Stimulated activated CD8-positive, alpha-beta memory T cell treated with anti-CD3 and anti-CD28 coated beads, Interleukin-12 subunit alpha, Interleukin-12 subunit beta, amount 100 ng/mL, for 1 hour (primary cell): ENCODE data around the gene RALB.
"Not testable (repeated sequence)": the region's sequence is repeated elsewhere in the genome, so short reads cannot be mapped to it uniquely, and the experiment has no call there.

ENCODE experiments used
- DNase-seq: peaks from one replicate; pipeline ENCODE4 v3.0.0-alpha.2; 2020; ENCODE audit warnings: low read depth

Gene RALB

DNA sequence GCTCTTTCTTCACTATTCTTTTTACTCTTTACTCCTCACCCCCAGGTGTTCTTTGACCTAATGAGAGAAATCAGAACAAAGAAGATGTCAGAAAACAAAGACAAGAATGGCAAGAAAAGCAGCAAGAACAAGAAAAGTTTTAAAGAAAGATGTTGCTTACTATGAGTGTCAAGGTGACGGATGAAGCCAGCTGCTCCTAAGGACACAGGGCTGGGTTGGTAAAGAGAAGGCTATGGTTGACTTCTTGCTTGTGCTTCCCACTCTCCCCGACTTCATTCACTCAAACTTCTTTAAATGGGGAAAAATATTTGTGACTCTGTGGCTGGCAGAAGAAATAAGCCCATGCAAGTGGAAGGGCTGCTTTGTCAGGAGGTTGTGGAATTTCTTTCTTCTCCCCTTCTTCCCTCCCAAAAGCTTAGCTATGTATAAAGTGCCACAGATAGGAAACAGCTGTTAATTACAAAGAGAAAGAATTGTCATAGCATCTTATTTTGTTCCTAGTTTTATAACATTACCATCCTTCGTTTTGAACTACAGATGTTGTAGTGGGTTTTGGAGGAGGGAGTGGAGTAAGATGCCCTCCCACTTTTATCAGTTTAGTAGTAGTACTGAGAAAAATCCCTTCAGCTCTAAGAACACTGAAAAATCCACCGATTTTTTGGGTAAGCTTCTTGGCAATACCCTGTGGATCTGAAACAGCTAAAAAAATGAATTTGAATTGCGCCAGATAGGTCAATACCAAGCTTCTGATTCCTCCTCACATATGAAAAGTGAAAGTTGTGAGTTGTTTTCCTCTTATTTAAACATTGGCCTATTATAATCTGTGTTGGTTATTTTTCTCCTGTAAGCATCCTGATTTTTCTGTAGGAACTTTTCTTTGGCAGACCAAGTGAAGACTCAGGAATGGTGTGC, 40.7 kb downstream of the RALB start:
- no peak for DNase-seq

GRCh38 chr2:120294008-120294340, 41.3 kb downstream of the RALB start:
- DNase-seq = no peak

GRCh38 chr2:120298173-120298835, 45.7 kb downstream of the RALB start:
- DNase-seq = no peak

DNA sequence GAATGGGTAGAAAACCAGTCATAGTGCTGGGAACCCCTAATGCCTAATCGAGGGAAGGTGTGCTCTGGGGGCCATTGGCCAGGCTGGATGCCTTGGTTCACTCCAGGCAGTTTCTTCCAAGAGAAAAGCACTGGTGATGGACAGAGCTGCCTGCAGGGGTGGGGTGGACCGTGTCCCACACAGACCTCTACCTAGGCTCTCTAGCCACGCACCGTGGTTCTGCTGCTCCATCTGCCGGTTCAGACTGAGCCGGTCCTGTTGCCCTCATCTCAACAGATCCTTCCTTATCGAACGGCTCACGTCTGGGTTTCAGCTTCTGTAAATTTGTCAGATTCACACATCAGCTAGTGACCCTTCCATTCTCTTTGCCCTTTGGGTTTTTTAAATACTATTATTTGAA, 46.4 kb downstream of the RALB start:
- no peak for DNase-seq

- no peak for DNase-seq
These were observed 46.9 kb downstream of the RALB start for GRCh38 chr2:120299561-120299960.

- DNase-seq = no peak
These were observed 47.7 kb downstream of the RALB start for GRCh38 chr2:120300385-120300784.

DNA sequence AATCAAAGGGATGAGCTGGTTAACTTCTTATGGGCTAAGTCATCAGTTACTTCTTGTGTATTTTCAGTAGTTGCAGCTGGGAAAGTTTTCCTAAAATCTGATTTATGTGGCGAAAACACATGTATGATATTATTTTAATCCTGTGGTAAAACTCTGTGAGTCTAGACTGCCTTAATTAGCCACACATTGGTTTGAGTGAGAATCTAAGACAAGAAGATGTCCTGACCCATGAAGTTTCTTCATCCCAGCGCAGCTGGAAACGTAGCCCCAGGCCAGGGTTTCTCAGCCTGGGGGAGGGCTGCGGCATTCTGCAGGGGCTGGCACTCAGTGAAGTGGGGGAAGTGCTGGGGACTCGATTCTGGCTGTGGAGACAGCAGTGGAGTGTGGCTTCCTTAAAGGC, 48.6 kb downstream of the RALB start:
- DNase-seq = no peak

DNA sequence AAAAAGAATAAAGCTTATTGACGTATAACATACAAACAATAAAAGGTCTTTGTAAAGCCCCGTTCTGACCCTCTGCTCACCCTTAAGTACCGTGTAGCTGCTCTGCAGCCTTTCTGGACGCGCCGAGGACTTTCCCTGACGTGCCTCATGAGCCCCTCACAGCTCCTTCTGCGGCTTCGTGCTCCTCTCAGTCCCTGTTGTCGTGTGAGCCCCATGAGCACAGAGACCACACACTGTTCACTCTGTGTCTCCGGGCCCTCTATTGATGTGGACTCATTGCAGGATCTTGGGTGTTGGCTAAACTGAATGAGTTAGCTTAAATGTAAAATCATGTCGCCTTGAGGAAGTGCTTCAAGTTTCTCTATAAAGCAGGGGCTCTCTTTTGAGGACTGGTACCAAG, 49.6 kb downstream of the RALB start:
- DNase-seq = no peak

GRCh38 chr2:120303177-120303576, 50.5 kb downstream of the RALB start:
- DNase-seq = no peak

GRCh38 chr2:120305296-120305695, 52.6 kb downstream of the RALB start:
- DNase-seq = no peak

DNA sequence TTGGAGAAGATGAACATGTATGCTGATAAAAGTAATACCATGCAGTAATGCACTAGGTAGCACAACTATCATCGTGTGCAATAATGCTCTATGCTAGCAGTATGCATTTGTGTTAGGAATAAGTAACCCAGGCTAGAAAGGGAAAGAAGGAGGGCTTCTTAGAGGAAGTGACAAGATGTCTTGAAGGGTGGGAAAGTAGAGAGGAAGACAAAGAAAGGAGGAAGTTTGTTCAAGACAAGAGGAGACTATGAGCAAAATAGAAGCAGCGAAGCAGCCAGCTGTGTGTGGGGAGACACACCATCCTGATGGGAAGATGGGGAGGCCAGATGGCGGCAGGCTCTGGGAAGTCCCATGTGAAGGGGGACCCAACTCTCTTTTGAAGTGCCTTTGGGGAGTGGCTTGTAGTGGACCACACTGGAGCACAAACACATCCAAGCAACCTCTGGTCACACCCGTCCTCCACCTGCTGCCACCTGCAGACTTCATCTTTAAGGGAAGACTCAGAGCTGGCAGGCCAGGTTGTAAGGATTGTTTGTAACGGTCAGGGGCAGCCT, 53.4 kb downstream of the RALB start:
- DNase-seq = no peak

DNA sequence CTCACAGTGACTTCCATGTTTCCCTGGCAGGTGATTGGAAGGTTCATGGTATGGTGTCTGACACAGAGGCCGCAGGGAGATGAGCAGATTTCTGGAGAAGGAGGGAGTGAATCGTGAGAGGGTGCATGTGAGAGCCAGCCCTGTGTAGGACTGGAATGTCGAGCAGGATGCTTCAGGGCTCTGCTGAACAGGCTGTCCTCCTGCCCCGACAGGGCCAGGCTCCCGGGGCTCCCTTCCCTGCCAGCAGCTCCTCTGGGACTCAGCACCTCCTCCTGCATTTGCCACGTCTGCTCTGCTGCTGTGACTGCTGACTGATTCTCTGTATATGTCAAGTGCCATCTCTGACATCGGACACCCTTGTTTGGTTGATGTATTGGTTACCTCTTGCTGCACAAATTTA, 54.8 kb downstream of the RALB start:
- DNase-seq = no peak

GRCh38 chr2:120308038-120308910, 55.6 kb downstream of the RALB start:
- DNase-seq = no peak

- no peak for DNase-seq
These were observed 57.5 kb downstream of the RALB start for GRCh38 chr2:120310136-120310535.

DNA sequence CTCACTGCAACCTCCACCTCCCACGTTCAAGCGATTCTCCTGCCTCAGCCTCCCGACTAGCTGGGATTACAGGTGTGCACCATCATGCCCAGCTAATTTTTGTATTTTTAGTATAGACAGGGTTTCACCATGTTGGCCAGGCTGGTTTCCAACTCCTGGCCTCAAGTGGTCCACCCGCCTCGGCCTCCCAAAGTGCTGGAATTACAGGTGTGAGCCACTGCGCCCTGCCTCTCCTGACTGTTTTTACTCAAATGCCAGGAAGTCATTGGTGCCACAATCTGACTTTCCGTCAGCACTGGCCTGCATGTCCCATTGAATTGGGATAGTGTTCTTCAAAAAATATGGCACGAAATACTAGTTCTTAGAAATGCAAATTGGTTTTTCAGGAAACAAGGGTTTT, 58.2 kb downstream of the RALB start:
- DNase-seq = not testable (repeated sequence)

DNA sequence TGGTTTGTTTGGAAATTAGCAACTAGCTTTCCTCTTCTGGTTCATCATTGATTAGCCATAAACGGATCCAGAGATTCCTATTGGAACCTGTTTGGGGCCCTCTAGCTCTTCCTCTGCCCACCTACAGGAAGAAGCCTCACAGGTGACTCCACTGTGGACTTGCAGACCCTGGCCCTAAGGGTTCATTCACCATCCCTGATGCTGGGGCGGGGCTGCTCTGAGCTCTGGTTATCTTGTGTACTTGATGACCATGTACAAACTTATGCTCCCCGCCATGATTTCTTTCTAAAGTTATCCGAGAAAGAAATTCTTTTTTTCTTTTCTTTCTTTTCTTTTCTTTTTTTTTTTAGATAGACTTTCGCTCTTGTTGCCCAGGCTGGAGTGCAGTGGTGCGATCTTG, 59.4 kb downstream of the RALB start:
- DNase-seq = no peak

DNA sequence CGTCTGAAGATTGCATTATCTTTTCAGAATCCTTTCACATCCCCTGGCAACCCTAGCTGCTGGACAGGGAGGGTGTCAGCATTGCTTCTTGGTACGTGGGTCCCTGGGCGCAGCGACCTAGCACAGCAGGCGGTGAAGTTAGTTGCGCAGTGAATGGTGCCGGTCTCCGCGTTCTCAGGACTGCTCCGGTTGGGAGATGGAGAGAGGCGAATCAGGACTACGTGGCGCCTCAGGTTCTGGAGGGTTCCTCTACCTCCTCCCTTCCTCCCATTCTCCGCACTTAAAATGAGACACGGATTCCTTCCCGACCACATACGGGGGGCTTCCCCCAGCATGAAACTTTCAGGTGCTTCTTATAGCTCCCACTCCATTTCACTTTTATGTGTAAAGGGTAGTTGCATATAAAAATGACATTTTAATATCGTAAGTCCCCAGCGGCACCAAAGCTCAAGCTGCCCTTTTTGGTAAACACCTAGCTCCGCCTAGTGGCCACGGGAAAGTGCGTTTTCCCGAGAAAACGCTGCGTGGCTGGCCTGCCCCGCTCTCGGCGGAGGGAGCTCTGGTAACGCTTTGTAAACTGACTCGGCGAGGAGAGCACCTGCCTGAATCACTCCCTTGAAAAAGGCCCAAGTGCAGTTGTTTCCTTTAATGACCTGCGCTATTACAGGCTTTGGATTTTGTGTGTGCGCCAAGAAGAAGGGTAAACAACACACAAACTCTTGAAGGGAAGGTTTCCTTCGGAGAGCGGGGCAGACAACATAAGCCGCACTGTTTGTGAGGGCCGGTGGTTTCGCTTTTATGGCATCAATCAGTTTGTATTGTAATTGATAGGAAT, 60.4 kb downstream of the RALB start:
- DNase-seq = peak; percentile 51

- no peak for DNase-seq
These were observed 61.3 kb downstream of the RALB start for GRCh38 chr2:120313695-120314615.

DNA sequence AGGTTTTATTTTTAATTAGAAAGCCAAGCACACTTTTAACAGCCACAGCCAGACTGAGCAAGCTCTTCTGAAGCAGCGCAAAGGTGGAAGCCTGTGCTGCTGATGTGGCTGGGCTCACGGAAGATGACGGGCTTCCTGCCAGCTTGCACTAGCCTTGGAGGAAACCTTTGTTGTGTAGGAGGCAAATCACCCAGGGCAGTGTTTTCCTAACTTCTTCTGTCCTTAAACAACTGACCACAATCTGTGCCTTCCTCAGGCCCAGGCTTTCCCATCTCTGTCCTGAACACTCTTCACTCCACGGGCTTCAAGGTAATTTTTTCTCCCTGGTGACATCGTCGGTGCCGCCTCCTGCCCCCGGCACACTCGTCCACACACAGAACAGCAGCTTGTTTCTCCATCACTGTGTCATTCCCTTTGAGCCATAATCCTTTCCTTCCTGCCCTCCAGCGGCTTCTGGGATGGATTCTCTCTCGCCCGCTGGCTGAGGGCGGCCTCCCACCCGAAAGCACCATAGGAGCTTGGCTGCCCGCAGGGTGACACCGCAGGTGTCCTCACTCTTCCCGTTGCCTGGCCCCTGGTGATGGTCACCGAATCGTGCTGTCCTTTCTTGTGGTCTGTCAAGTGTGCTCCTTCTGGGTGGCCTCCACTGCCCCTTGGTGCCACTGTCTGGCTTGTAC, 62.2 kb downstream of the RALB start:
- DNase-seq = no peak
